IPS-18c (cell line): Measurements from ENCODE around the gene SLC37A1.

Experiments used
- H3K4me3 ChIP-seq: 2 replicates; pipeline ENCODE4 v1.7.0; 2013; ENCODE audit warnings: low read depth, mild to moderate bottlenecking, low read length, moderate library complexity; ENCODE audit not compliant: insufficient read depth
- H3K9me3 ChIP-seq: one replicate; pipeline ENCODE4 v1.6.1; 2013; ENCODE audit warnings: mild to moderate bottlenecking, low read length, moderate library complexity; ENCODE audit not compliant: control insufficient read depth, insufficient read depth

The SLC37A1 gene

DNA sequence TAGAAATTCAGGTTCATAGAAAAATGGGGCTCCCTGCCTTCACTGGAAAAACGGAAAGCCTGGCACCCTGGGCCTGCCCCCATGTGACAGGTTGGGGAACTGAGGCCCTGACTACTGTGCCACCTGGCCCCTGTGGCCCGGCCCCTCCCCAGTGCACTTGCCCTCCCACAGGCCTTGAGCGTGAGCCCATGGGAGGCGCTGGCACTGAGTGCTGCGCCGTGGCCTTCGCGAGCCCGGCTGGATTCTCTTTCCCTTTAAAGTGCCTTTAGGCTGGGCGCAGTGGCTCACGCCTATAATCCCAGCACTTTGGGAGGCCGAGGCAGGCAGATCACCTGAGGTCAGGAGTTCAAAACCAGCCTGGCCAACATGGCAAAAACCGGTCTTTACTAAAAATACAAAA, 45.7 kb downstream of the SLC37A1 start:
- Histone ChIP-seq H3K4me3 (no peak overlapping the region), H3K9me3 (no peaks in the 10 kb centered on the region)

DNA sequence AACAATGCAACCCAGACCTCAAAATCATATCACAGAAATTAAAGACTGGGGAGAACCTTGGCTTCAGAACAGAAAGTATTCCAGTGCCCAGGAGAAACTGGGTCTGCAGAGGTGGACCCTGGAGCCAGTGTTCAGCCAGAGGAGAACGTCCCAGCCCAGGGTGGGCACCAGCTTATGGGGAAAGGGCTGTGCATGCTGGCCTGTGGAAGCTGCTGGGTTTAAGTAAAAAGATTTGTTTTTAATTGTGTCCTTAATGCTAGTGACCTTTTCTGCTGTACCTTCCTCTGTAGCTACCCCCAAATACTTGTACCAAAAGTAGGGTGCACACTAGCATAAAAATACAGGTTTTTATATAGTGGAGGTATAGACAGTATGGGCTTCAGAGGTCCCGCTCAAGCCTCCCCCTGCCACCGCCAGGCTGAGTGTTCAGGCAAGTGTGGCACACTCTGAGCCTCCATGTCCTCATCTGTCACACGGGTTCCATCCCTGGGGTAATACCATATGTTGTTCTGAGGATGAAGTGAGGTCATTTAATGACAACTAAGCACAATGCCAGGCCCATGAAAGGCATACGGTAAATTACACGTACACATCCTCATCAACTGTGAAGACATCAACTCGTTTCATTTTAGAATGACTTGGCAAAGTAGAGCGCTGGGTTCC, 47.0 kb downstream of the SLC37A1 start:
- H3K4me3 ChIP-seq = no peak overlapping the region
- H3K9me3 ChIP-seq = no peaks in the 10 kb centered on the region

DNA sequence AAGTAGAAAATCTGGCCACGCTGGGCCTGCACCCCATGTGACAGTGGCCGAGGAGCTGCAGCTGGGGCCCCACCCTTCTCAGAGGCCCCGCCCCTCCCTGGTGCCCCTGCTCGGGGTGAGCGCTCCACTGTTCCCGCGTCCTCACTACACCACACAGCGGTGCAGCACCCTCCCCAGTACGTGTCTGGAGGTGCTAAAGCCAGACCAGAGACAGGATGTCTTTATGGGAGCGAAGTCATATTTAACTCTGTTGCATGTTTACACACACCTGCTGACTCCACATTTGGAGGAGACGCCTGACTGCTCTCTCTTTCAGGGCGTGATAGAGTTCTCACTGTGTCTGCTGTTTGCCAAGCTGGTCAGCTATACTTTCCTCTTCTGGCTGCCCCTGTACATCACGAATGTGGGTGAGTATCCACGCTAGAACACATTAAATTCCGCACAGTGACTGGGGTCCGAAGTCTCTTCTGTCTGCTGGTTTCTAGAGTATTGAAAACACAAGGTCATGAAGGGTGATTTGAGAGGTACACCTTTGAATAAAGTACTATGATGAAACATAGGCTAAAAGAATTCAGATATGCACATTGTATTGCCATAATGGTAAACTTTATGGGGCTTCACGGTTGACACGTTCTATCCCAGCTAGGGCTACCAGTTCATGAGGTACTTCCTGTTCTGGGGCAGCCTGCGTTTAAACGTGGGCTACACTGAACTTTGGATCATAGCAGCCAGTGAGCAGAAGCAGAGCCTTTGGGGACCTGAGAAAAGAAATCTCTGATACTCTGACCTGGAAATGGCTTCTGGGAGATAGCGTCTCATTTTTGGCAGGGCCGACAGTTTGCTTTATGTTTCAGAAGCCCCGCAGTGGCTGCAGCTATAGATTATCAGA, 48.4 kb downstream of the SLC37A1 start:
- no peaks in the 10 kb centered on the region for H3K9me3 ChIP-seq
- no peak overlapping the region for H3K4me3 ChIP-seq

DNA sequence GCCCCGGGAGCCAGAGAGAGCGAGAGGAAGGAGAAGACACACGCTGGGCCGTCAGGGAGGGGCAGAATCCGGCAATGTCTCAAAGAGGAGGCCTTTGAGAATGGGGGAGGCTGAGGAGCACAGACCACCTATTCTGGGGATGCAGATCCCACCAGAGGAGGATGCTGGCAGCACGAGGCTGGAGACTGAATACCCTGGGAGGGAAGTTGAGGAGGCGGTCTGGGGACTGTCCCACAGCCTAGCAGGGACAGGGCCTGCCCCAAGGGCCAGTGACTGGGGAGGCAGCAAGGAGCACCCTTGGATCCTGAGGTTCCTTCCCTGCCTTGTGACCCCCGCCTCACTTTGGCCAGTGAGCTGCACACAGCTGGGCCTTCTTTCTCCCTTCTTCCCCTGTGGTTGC, 49.2 kb downstream of the SLC37A1 start:
- H3K9me3 ChIP-seq = no peaks in the 10 kb centered on the region
- H3K4me3 ChIP-seq = no peak overlapping the region

DNA sequence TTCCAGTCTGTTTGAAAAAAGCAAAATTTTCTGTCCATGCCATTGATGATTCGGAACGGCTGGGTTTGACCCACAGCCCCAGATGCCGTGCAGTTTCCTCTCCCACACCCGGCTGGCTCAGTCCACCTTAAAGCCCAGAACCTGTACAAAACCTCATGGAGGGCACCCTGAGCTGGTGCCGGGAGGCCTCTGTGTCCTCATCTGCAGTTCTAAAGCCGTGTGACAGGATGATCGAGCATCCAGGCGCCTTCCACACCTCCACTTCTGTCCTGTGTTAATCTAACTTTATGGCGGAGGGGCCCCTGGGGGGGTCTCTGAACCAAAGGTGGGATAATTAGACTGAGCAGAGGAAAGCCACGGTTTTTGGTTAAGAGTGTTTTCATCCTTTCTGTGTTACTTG, 49.6 kb downstream of the SLC37A1 start:
- H3K9me3 ChIP-seq = no peaks in the 10 kb centered on the region
- H3K4me3 ChIP-seq = no peak overlapping the region

DNA sequence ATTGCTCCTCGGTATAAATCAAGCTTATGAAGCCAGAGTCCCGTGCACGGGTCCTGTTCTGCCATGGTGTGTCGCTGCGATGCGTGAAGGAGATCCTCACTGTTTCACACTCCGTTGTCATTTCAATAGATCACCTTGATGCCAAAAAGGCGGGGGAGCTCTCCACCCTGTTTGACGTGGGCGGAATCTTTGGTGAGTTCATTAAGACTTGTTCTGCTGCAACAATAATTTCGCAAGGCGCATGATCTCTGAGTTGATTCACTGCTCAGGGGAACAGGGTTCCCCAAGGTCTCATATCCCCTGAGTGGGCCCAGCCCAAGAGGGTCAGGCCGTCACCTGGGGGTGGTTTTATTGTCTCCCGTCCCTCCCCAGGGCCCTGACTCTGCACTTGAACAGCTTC, 50.0 kb downstream of the SLC37A1 start:
- no peaks in the 10 kb centered on the region for H3K9me3 ChIP-seq
- no peak overlapping the region for H3K4me3 ChIP-seq

DNA sequence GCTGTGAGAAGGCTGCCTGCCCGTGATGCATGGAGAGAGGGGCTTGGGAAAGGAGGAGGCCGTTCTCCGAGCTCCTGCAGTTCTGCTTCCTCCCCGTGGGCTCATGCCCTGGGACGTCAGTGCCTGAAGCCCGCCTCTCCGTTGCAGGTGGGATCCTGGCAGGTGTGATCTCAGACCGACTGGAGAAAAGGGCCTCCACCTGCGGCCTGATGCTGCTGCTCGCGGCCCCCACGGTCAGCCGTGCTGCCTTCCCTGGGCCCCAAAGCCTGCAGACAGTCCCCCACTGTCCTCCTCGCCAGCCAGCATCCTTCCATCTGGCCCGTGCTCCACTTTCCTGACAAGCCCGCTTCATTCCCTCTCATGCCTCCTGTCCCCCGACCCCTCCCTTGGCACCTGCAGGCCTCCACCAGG, 50.9 kb downstream of the SLC37A1 start:
- no peak overlapping the region for H3K4me3 ChIP-seq
- no peaks in the 10 kb centered on the region for H3K9me3 ChIP-seq

DNA sequence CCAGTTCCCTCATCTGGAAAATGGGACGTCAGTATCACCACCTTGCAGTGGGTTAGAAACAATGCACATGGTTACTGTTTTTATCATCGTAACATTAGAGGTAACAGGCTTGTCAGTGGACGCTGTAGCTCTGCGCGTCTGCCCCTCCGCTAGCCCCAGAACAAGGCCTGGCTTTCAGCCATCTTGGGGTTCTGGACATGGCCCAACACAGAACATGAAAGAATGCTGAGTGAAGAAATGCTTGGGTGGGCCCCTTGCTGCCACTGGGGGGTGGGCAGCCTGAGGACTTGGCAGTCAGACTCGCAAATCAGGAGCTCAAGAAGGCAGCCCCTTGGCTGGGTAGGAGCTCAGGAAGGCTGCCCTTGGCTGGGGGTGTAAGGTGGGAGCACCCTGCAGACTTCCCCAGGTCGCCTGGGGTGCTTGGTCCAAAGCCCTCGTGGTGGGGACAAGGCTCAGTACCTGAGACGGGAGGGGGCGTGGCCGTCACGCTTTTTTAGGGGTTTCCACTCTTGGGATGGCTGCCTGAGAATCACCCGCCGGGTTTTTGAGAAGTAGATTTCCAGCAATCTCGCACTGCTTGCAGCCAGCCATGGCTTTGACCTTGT, 51.7 kb downstream of the SLC37A1 start:
- no peak overlapping the region for H3K4me3 ChIP-seq

DNA sequence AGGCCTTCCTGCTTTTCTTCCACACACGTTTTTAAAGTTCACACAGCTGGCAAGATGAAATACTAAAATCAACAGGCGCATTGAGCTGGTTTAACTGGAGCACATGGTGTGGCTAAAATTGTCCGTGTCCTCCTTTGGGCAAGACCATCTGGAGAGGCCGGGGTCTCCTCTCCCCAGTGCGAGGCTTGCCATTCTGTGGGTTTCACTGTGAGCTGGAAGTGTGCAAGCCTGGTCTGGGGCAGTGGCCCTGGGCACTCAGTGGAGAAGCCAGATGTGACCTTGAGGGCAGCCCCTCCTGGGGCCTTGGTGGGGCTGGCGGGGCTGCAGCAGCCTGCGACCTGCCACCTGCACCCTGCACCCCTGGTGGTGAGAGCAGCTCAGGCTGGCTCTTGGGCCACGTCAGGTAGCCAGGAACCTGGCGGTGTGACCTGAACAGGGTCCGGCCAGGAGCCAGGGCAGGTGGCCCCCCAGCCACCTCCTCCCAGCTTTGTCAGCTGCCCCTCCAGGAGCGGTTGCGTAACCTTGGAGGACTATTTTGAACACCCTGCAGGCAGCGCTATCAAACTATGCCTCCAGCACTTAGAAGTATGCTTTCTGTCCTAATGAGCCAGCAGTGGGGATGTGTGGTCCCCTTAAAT, 52.4 kb downstream of the SLC37A1 start:
- no peaks in the 10 kb centered on the region for H3K9me3 ChIP-seq
- no peak overlapping the region for H3K4me3 ChIP-seq

More for the DNA sequence above, 51.7 kb downstream of the SLC37A1 start:
- no peaks in the 10 kb centered on the region for H3K9me3 ChIP-seq

DNA sequence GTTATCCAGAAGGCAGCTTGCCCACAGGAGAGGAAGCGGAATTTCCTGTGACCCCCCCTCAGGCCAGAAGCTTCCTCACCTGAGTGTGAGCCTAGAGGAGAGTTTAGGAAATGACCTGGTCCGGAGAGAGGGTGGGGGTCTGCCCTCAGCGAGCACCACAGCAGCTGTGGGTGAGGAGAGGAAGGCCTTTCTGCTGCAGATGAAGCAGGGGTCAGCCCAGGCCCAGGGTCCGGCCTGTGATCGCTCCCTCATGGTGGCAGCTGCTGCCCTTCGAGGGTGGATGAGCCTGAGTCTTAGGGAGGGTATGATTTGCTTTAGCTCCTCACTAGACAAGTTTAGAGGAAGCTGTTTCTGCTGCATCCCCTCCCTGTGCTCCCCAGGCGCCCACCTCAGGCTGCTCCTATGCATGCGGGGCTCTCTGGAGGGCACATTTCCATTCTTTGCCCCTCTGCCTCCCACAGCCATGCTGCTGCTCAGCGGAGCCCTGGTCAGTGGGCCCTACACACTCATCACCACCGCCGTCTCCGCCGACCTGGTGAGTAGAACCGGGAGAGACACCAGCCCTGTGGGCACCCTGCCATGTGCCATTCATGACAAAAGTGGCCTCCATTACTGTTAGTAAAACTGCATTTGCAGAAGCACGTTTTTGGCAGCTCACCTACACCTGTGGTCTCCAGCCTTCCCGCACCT, 53.0 kb downstream of the SLC37A1 start:
- no peaks in the 10 kb centered on the region for H3K9me3 ChIP-seq
- H3K4me3 ChIP-seq = no peak overlapping the region

DNA sequence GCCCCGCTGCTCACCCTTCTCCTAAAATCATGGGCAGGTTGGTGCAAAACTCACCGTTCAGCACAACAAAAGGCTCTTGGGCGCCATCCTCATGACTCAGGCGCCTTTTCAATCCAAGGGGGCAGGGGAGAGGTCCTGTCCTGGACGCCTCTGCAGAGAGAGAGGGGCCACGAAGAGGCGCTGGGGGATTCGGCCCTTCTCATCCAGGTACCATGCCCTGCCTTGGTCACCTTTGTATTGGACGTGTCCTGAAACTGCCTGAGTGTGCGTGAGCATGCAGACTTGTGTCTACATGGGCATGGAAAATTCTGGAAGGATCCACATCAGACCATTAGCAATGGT, 53.5 kb downstream of the SLC37A1 start:
- no peaks in the 10 kb centered on the region for H3K9me3 ChIP-seq
- no peak overlapping the region for H3K4me3 ChIP-seq

DNA sequence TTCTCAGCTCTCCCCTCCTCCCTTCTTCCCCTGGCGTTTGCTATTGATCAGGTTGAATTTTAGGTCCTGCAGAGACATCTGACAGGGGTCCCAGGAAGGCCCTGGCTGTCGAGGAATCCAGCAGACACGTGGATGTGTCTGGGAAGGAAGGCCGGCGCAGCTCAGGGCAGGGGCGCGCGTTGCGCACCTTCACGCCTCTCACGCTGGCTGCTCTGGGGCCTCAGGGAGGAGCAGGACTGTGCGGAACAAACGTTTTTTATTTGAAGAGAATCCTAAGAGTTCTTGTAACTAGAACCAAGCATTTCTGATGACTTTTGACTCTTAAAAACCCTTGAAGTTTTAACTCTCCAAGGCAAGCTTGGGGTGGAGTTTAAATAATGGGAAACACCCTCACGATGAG, 54.2 kb downstream of the SLC37A1 start:
- no peaks in the 10 kb centered on the region for H3K9me3 ChIP-seq

DNA sequence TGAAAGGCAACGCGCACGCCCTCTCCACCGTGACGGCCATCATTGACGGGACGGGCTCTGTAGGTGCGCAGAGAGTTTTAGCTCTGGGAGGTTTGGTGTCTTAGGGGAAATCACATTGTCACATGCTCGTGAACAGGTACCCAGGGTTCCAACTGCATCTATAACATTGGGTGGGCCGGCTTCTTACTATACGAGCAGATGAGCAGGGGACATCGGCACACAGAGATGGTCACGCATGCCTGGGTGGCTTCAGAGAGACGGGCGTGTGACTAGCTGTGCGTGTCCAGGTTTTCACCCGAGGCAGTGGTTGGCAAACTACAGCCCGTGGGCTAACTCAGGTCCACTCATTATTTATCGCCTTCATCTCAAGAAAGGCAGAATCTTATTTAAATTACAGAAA, 54.7 kb downstream of the SLC37A1 start:
- H3K4me3 ChIP-seq = no peak overlapping the region
- no peaks in the 10 kb centered on the region for H3K9me3 ChIP-seq

More for the DNA sequence above, 54.2 kb downstream of the SLC37A1 start:
- H3K4me3 ChIP-seq = no peak overlapping the region

DNA sequence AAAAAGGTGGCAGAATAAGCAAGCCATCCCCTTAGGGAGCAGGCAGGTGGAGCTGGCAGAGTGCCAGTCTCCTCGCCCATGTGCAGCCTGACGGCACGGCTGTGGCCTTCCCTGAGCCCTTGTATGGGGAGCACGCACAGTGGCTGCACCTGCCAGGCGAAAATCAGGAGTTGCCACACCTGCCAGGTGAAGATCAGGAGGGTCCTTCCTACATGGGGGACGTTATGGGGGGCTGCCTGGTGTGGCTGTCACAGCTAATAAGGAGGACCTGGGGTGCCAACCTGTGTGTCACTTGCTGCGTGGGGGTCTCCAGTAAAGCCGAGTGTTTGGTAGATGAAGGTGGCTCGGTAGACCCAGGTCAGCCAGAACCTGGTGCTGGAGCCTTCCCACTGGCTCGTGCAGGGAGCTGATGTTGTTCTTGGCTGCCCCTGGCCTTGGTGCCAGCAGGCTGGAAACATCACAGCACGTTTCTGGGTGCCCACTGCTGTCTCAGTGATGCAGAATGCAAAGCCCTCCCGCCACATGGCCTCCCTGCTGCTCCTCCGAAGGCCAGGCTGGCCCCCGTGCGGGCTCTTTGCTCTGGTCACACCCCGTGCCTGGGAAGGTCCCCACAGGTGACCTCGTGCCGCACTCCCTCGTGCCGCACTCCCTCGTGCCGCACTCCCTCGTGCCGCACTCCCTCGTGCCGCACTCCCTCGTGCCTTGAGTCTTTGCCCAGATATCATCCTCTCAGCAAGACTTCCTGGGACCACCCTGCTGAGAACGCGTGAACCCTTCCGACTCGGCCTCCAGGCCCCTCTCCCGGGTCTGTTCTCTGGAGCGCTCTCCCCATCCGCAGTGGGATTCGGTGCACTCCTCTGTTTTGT, 55.4 kb downstream of the SLC37A1 start:
- Histone ChIP-seq H3K4me3 (no peak overlapping the region), H3K9me3 (no peaks in the 10 kb centered on the region)

DNA sequence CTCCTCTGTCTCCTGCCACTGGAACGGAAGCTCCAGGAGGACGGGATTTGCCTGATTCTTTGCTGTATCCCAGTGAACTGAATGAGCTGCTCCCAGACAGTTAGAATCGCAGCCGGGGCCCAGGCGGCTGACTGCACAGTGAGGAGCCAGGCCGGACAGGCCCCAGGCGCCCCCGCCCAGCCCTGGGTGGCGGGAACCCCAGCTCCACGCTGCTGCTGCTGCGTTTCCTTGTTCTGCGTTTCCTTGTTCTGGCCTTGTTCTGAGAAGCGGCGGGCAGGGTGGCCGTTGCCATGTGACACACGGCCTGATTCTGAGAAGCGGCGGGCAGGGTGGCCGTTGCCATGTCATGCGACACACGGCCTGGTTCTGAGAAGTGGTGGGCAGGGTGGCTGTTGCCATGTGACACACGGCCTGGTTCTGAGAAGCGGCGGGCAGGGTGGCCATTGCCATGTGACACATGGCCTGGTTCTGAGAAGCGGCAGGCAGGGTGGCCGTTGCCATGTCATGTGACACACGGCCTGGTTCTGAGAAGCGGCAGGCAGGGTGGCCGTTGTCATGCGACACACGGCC, 56.2 kb downstream of the SLC37A1 start:
- Histone ChIP-seq H3K4me3 (no peak overlapping the region), H3K9me3 (no peaks in the 10 kb centered on the region)

DNA sequence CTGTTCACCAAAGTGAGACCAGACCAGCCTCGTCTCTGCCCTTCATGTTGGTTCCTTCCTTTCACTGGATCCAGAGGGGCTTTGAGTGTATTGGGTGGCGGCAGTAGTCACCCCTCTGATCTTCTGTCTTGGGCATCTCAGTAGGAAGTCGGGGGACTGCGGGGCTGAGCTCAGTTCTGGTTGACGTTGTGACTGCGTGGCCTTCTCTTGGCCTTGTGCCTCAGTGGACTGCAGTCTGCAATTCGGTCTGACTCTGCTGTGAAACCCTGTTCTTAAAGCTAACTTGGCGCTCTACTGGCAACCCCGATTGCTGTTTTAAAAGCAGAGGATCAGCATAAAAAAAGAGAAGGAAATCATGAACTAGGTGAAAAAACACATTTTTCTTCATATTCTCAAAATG, 56.7 kb downstream of the SLC37A1 start:
- no peaks in the 10 kb centered on the region for H3K9me3 ChIP-seq
- no peak overlapping the region for H3K4me3 ChIP-seq
